Neural cell (in vitro differentiated cells): Measurements from ENCODE around the gene RRP1. TPM values are rescaled to one million over a fixed set of nuclear protein-coding genes. Genes with fewer than 3 reads are reported as not detected.

Experiments
- H2AFZ ChIP-seq: fragments of 200-600, 300-800 bp; sonication (generic), shearing (Covaris generic); 2 replicates; pipeline ENCODE4 v1.6.0; 2014; ENCODE audit warnings: low read depth, mild to moderate bottlenecking, antibody characterized with exemption, low read length, moderate library complexity
- H3F3A ChIP-seq: fragments of 200-600 bp; shearing (Covaris generic); 2 replicates; pipeline ENCODE4 v1.6.1; 2016; ENCODE audit warnings: mild to moderate bottlenecking, moderate library complexity, mixed read lengths, antibody characterized with exemption, low read length; ENCODE audit not compliant: insufficient read depth, poor library complexity, severe bottlenecking
- H3K27ac ChIP-seq: fragments of 200-600, 300-800 bp; sonication (generic), shearing (Covaris generic); 2 replicates; pipeline ENCODE4 v1.5.1; 2014; ENCODE audit warnings: mild to moderate bottlenecking, low read length, moderate library complexity
- H3K27me3 ChIP-seq: fragments of 300-800, 200-600 bp; sonication (generic), shearing (Covaris generic); 2 replicates; pipeline ENCODE4 v1.6.0; 2014; ENCODE audit warnings: mild to moderate bottlenecking, low read depth, low read length, moderate library complexity; ENCODE audit not compliant: insufficient read depth
- H3K36me3 ChIP-seq: fragments of 300-800, 200-600 bp; sonication (generic), shearing (Covaris generic); 2 replicates; pipeline ENCODE4 v1.5.1; 2014; ENCODE audit warnings: mild to moderate bottlenecking, antibody characterized with exemption, low read length, moderate library complexity; ENCODE audit not compliant: insufficient read depth
- H3K4me2 ChIP-seq: fragments of 300-800, 200-600 bp; sonication (generic), shearing (Covaris generic); 2 replicates; pipeline ENCODE4 v1.6.0; 2014; ENCODE audit warnings: mild to moderate bottlenecking, low read length
- H3K4me3 ChIP-seq: fragments of 300-800, 200-600 bp; sonication (generic), shearing (Covaris generic); 2 replicates; pipeline ENCODE4 v1.5.1; 2014; ENCODE audit warnings: mild to moderate bottlenecking, low read length, moderate library complexity
- H3K79me2 ChIP-seq: fragments of 200-600 bp; shearing (Covaris generic); replicated peaks from 2 replicates; pipeline ENCODE4 v1.6.0; 2014; ENCODE audit warnings: mild to moderate bottlenecking, low read length, moderate library complexity; ENCODE audit not compliant: insufficient read depth
- H3K9ac ChIP-seq: fragments of 300-800, 200-600 bp; sonication (generic), shearing (Covaris generic); 2 replicates; pipeline ENCODE4 v1.6.1; 2016; ENCODE audit warnings: mild to moderate bottlenecking, low read length, mixed read lengths
- H3K9me2 ChIP-seq: fragments of 200-600 bp; shearing (Covaris generic); 2 replicates; pipeline ENCODE4 v1.6.1; 2016; ENCODE audit warnings: mild to moderate bottlenecking, low read length, mixed read lengths; ENCODE audit not compliant: insufficient read depth
- H3K9me3 ChIP-seq: fragments of 200-600, 300-800 bp; sonication (generic), shearing (Covaris generic); 2 replicates; pipeline ENCODE4 v1.6.1; 2016; ENCODE audit warnings: mild to moderate bottlenecking, mixed run types, low read length, moderate library complexity, mixed read lengths
- H4K20me1 ChIP-seq: fragments of 200-600 bp; shearing (Covaris generic); 2 replicates; pipeline ENCODE4 v1.6.1; 2016; ENCODE audit warnings: mild to moderate bottlenecking, mixed run types; ENCODE audit not compliant: insufficient read depth
- CTCF ChIP-seq: fragments of 450-650 bp; IDR thresholded peaks from 2 replicates; pipeline ENCODE4 v1.5.1; 2014; ENCODE audit warnings: antibody characterized with exemption, mild to moderate bottlenecking, moderate library complexity; ENCODE audit not compliant: poor library complexity, severe bottlenecking
- EP300 ChIP-seq: fragments of 450-650 bp; conservative IDR thresholded peaks from 2 replicates; pipeline ENCODE4 v1.6.1; 2014; ENCODE audit warnings: antibody characterized with exemption, mild to moderate bottlenecking, moderate library complexity; ENCODE audit not compliant: poor library complexity, severe bottlenecking
- EZH2 ChIP-seq: fragments of 200-600, 300-800 bp; shearing (Covaris generic), sonication (generic); IDR thresholded peaks from 2 replicates; pipeline ENCODE4 v1.6.1; 2014; ENCODE audit warnings: antibody characterized with exemption, low read length, borderline replicate concordance, mild to moderate bottlenecking; ENCODE audit not compliant: insufficient read depth, poor library complexity, severe bottlenecking
- MXI1 ChIP-seq: fragments of 450-650 bp; conservative IDR thresholded peaks from 2 replicates; pipeline ENCODE4 v1.6.1; 2014; ENCODE audit warnings: antibody characterized with exemption, mild to moderate bottlenecking; ENCODE audit not compliant: poor library complexity, severe bottlenecking
- POLR2AphosphoS5 ChIP-seq: IDR thresholded peaks from 2 replicates; pipeline ENCODE4 v1.6.1; 2012
- RAD21 ChIP-seq: fragments of 450-650 bp; conservative IDR thresholded peaks from 2 replicates; pipeline ENCODE4 v1.6.1; 2014; ENCODE audit warnings: antibody characterized with exemption, mild to moderate bottlenecking, moderate library complexity
- REST ChIP-seq: IDR thresholded peaks from 2 replicates; pipeline ENCODE4 v1.6.1; 2012; ENCODE audit warnings: borderline replicate concordance
- SMC3 ChIP-seq: fragments of 450-650 bp; conservative IDR thresholded peaks from 2 replicates; pipeline ENCODE4 v1.6.1; 2014; ENCODE audit warnings: antibody characterized with exemption, mild to moderate bottlenecking, moderate library complexity; ENCODE audit not compliant: poor library complexity
- TAF1 ChIP-seq: IDR thresholded peaks from 2 replicates; pipeline ENCODE4 v1.6.1; 2012; ENCODE audit warnings: low read depth
- polyA plus RNA-seq: library from polyadenylated mRNA; depleted of rRNA; stranded (reverse); fragments of >200 nt; gene quantifications from 2 replicates; pipeline ENCODE4 v1.2.3, GENCODE V29; 2014

Gene RRP1
- polyA plus RNA-seq, 1 donor from 2014 or later, result 35.8 TPM

- H3K9me2 ChIP-seq, result no peaks in the 10 kb centered on the region
- H3K4me3 ChIP-seq, result no peak overlapping the region
- H3K27ac ChIP-seq, result no peak overlapping the region
- H3K9ac ChIP-seq, result no peak overlapping the region
- H3F3A ChIP-seq, result no peaks in the 10 kb centered on the region
- no peaks in the 10 kb centered on the region for H3K27me3 ChIP-seq
- no peak overlapping the region for H3K4me2 ChIP-seq
- no peak for TF ChIP-seq RAD21
- TF ChIP-seq EZH2, result no peak
- TF ChIP-seq MXI1, result no peak
- TF ChIP-seq REST, result no peak
- no peak for TF ChIP-seq TAF1
- TF ChIP-seq EP300, result no peak
- no peak for TF ChIP-seq SMC3
- no peak for TF ChIP-seq POLR2AphosphoS5
- no peak for TF ChIP-seq CTCF
- no peaks in the 10 kb centered on the region for H3K36me3 ChIP-seq
- H2AFZ ChIP-seq, result no peak overlapping the region
- H4K20me1 ChIP-seq, result no peaks in the 10 kb centered on the region
- no peaks in the 10 kb centered on the region for H3K79me2 ChIP-seq
- H3K9me3 ChIP-seq, result no peaks in the 10 kb centered on the region
Measured at GRCh38 chr21:43764576-43765495, 24.5 kb upstream of the RRP1 start.

- Histone ChIP-seq H3K9me3 (no peaks in the 10 kb centered on the region), H3K9ac (no peak overlapping the region), H3K4me2 (no peak overlapping the region), H3F3A (no peaks in the 10 kb centered on the region), H3K9me2 (no peaks in the 10 kb centered on the region), H3K27me3 (no peaks in the 10 kb centered on the region), H3K36me3 (no peaks in the 10 kb centered on the region), H3K27ac (no peak overlapping the region), H2AFZ (no peak overlapping the region), H3K4me3 (no peak overlapping the region), H4K20me1 (no peaks in the 10 kb centered on the region), H3K79me2 (no peaks in the 10 kb centered on the region)
- TF ChIP-seq EP300 (no peak), RAD21 (no peak), EZH2 (no peak), TAF1 (no peak), POLR2AphosphoS5 (no peak), REST (no peak), CTCF (no peak), SMC3 (no peak), MXI1 (no peak)
Measured at GRCh38 chr21:43766734-43767497, 22.5 kb upstream of the RRP1 start.
